Activated CD8-positive, alpha-beta T cell treated with anti-CD3 and anti-CD28 coated beads, Interleukin-2, amount 10 ng/mL, durations not matched to agents 7 days and 5 days (primary cell): Measurements from ENCODE around the gene SLC43A1. TPM values are rescaled to one million over a fixed set of nuclear protein-coding genes. Genes with fewer than 3 reads are reported as not detected.
"Not testable (repeated sequence)": the region's sequence is repeated elsewhere in the genome, so short reads cannot be mapped to it uniquely, and the experiment has no call there.

Source experiments
- ATAC-seq: fragments of 150-1000 bp; cut with Tn5 transposase; one replicate; pipeline ENCODE4 v1.10.0; 2021; ENCODE audit warnings: moderate library complexity
- CTCF ChIA-PET: fragments of 350-600 bp; sonication (Branson Sonifier 250); formaldehyde crosslinking; loops from one replicate; lab custom pipeline; 2021; ENCODE audit warnings: antibody characterized with exemption; lab: Charles Lee
- POLR2A ChIA-PET: fragments of 350-600 bp; sonication (Branson Sonifier 250); formaldehyde crosslinking; loops from one replicate; lab custom pipeline; 2021; ENCODE audit warnings: antibody characterized with exemption; lab: Charles Lee
- DNase-seq: peaks from one replicate; pipeline ENCODE4 v3.0.0-alpha.2; 2020
- H3K27ac Mint-ChIP-seq: one replicate; pipeline ENCODE4 v1.8.0; 2021; ENCODE audit warnings: mild to moderate bottlenecking, mixed read lengths
- H3K27me3 Mint-ChIP-seq: one replicate; pipeline ENCODE4 v1.8.0; 2021; ENCODE audit warnings: low read depth, mixed read lengths
- H3K36me3 Mint-ChIP-seq: one replicate; pipeline ENCODE4 v1.8.0; 2021; ENCODE audit warnings: low read depth, mixed read lengths
- H3K4me1 Mint-ChIP-seq: one replicate; pipeline ENCODE4 v1.8.0; 2021; ENCODE audit warnings: low read depth, mixed read lengths
- H3K4me3 Mint-ChIP-seq: one replicate; pipeline ENCODE4 v1.8.0; 2021; ENCODE audit warnings: mild to moderate bottlenecking, mixed read lengths
- H3K9me3 Mint-ChIP-seq: one replicate; pipeline ENCODE4 v1.8.0; 2022; ENCODE audit warnings: mixed read lengths; ENCODE audit not compliant: insufficient read depth
- total RNA-seq, 2 experiments: library from RNA; stranded (reverse); gene quantifications; one replicate each; pipeline ENCODE4 v1.2.3, GENCODE V29; 2021

SLC43A1 gene
- total RNA-seq, 2 experiments from 2014 or later, result 26.4 to 28.4 TPM

- ATAC-seq (peak; percentile 20), DNase-seq (peak; percentile 60)
- POLR2A ChIA-PET, result interaction anchor here (1.4 kb wide), 1 partner anchor 18 kb away, joined by 3 read pairs; no protein-coding TSS in a partner anchor
- CTCF ChIA-PET, result interaction anchor here (0.7 to 9.8 kb wide), 50 partner anchors 9 to 342 kb away, joined by 3 to 239 read pairs (median 6); partner anchors contain the start of genes SLC43A1, SLC43A3, SSRP1 and TIMM10
- Mint-ChIP-seq H3K27ac (no peak overlapping the region), H3K4me1 (peaks cover 39% of the 10 kb centered on the region), H3K4me3 (peak overlapping the region; percentile 60), H3K36me3 (no peaks in the 10 kb centered on the region), H3K27me3 (peaks cover 39% of the 10 kb centered on the region), H3K9me3 (no peaks in the 10 kb centered on the region)
Observed at GRCh38 chr11:57458410-57459163, 56.9 kb downstream of the SLC43A1 start.

GRCh38 chr11:57458060-57458409, 57.5 kb downstream of the SLC43A1 start:
- H3K9me3 Mint-ChIP-seq, result no peaks in the 10 kb centered on the region
- H3K36me3 Mint-ChIP-seq, result no peaks in the 10 kb centered on the region
- ATAC-seq (no peak), DNase-seq (no peak)
- peak overlapping the region; percentile 18 for H3K4me3 Mint-ChIP-seq
- peaks cover 37% of the 10 kb centered on the region for H3K4me1 Mint-ChIP-seq
- H3K27ac Mint-ChIP-seq, result no peak overlapping the region
- CTCF ChIA-PET, result interaction anchor here (0.6 to 9.8 kb wide), 54 partner anchors 8 to 343 kb away, joined by 3 to 239 read pairs (median 6); partner anchors contain the start of genes SLC43A1, SLC43A3, SSRP1 and TIMM10
- H3K27me3 Mint-ChIP-seq, result peaks cover 39% of the 10 kb centered on the region
- POLR2A ChIA-PET, result interaction anchor here (1.0 to 1.4 kb wide), 3 partner anchors 15 to 71 kb away, joined by 3 read pairs; no protein-coding TSS in a partner anchor

GRCh38 chr11:57457643-57458023, 57.9 kb downstream of the SLC43A1 start:
- Mint-ChIP-seq H3K4me1 (peaks cover 33% of the 10 kb centered on the region), H3K36me3 (no peaks in the 10 kb centered on the region), H3K27ac (no peak overlapping the region), H3K27me3 (peaks cover 35% of the 10 kb centered on the region), H3K9me3 (no peaks in the 10 kb centered on the region), H3K4me3 (peak overlapping the region; percentile 22)
- POLR2A ChIA-PET, result interaction anchor here (1.0 to 1.4 kb wide), 3 partner anchors 15 to 72 kb away, joined by 3 read pairs; no protein-coding TSS in a partner anchor
- DNase-seq (no peak), ATAC-seq (peak; percentile 12)
- CTCF ChIA-PET, result interaction anchor here (0.6 to 9.8 kb wide), 56 partner anchors 8 to 343 kb away, joined by 3 to 239 read pairs (median 6); partner anchors contain the start of genes SLC43A1, SLC43A3, SSRP1 and TIMM10

GRCh38 chr11:57456960-57457642, 58.4 kb downstream of the SLC43A1 start:
- peak; percentile 80 for DNase-seq
- ATAC-seq, result peak; percentile 59
- ChIA-PET CTCF (interaction anchor here (0.6 to 9.8 kb wide), 59 partner anchors 8 to 344 kb away, joined by 3 to 239 read pairs (median 6); partner anchors contain the start of genes SLC43A1, SLC43A3, SSRP1 and TIMM10), POLR2A (interaction anchor here (1.0 to 1.4 kb wide), 3 partner anchors 16 to 72 kb away, joined by 3 read pairs; no protein-coding TSS in a partner anchor)
- Mint-ChIP-seq H3K27me3 (peaks cover 31% of the 10 kb centered on the region), H3K4me3 (peak overlapping the region; percentile 22), H3K9me3 (no peaks in the 10 kb centered on the region), H3K27ac (no peak overlapping the region), H3K36me3 (no peaks in the 10 kb centered on the region), H3K4me1 (peaks cover 30% of the 10 kb centered on the region)

GRCh38 chr11:57453543-57454177, 61.8 kb downstream of the SLC43A1 start:
- H3K9me3 Mint-ChIP-seq, result no peaks in the 10 kb centered on the region
- ChIA-PET CTCF (interaction anchor here (1.2 to 5.9 kb wide), 4 partner anchors 30 to 191 kb away, joined by 3 to 148 read pairs (median 4); partner anchors contain the start of gene TIMM10), POLR2A (no interaction called here)
- ATAC-seq (no peak), DNase-seq (no peak)
- no peaks in the 10 kb centered on the region for H3K36me3 Mint-ChIP-seq
- H3K27ac Mint-ChIP-seq, result no peak overlapping the region
- peaks cover 12% of the 10 kb centered on the region for H3K4me1 Mint-ChIP-seq
- peaks cover 17% of the 10 kb centered on the region for H3K27me3 Mint-ChIP-seq
- H3K4me3 Mint-ChIP-seq, result no peak overlapping the region

GRCh38 chr11:57446055-57446454, 69.4 kb downstream of the SLC43A1 start:
- ATAC-seq, result no peak
- Mint-ChIP-seq H3K27me3 (peaks cover 12% of the 10 kb centered on the region), H3K36me3 (no peaks in the 10 kb centered on the region), H3K4me3 (no peak overlapping the region), H3K9me3 (no peaks in the 10 kb centered on the region), H3K4me1 (no peaks in the 10 kb centered on the region), H3K27ac (no peak overlapping the region)
- DNase-seq, result no peak
- CTCF ChIA-PET, result interaction anchor here (0.6 to 2.0 kb wide), 2 partner anchors 12 to 20 kb away, joined by 3 to 6 read pairs; no protein-coding TSS in a partner anchor
- POLR2A ChIA-PET, result no interaction called here

GRCh38 chr11:57445122-57445394, 70.4 kb downstream of the SLC43A1 start:
- not testable (repeated sequence) for H3K4me1 Mint-ChIP-seq, H3K27ac Mint-ChIP-seq, DNase-seq

GRCh38 chr11:57444362-57445121, 71.0 kb downstream of the SLC43A1 start:
- Mint-ChIP-seq H3K4me1 (no peaks in the 10 kb centered on the region), H3K4me3 (no peak overlapping the region), H3K9me3 (no peaks in the 10 kb centered on the region), H3K36me3 (no peaks in the 10 kb centered on the region), H3K27me3 (peaks cover 9% of the 10 kb centered on the region), H3K27ac (no peak overlapping the region)
- CTCF ChIA-PET, result interaction anchor here (1.6 to 3.8 kb wide), 2 partner anchors 13 to 15 kb away, joined by 3 to 24 read pairs; partner anchors contain the start of gene RTN4RL2
- DNase-seq (no peak), ATAC-seq (no peak)
- POLR2A ChIA-PET, result no interaction called here

More at GRCh38 chr11:57445122-57445394, 70.4 kb downstream of the SLC43A1 start:
- H3K27me3 Mint-ChIP-seq, H3K9me3 Mint-ChIP-seq, H3K36me3 Mint-ChIP-seq, H3K4me3 Mint-ChIP-seq, ATAC-seq, POLR2A ChIA-PET: not testable (repeated sequence)
- CTCF ChIA-PET, result interaction anchor here (3.8 kb wide), 1 partner anchor 13 kb away, joined by 24 read pairs; no protein-coding TSS in a partner anchor

- POLR2A ChIA-PET, result no interaction called here
- H3K36me3 Mint-ChIP-seq, result no peaks in the 10 kb centered on the region
- H3K9me3 Mint-ChIP-seq, result no peaks in the 10 kb centered on the region
- CTCF ChIA-PET, result interaction anchor here (0.9 to 1.3 kb wide), 3 partner anchors 16 to 18 kb away, joined by 3 to 6 read pairs (median 4); no protein-coding TSS in a partner anchor
- H3K27ac Mint-ChIP-seq, result no peak overlapping the region
- H3K4me1 Mint-ChIP-seq, result no peaks in the 10 kb centered on the region
- ATAC-seq (no peak), DNase-seq (no peak)
- no peak overlapping the region for H3K4me3 Mint-ChIP-seq
- peaks cover 6% of the 10 kb centered on the region for H3K27me3 Mint-ChIP-seq
Observed at GRCh38 chr11:57440744-57441414, 74.6 kb downstream of the SLC43A1 start.

GRCh38 chr11:57439786-57440185, 75.7 kb downstream of the SLC43A1 start:
- no peaks in the 10 kb centered on the region for H3K9me3 Mint-ChIP-seq
- H3K36me3 Mint-ChIP-seq, result no peaks in the 10 kb centered on the region
- no peaks in the 10 kb centered on the region for H3K4me1 Mint-ChIP-seq
- DNase-seq (no peak), ATAC-seq (no peak)
- ChIA-PET POLR2A (no interaction called here), CTCF (interaction anchor here (1.3 kb wide), 2 partner anchors 18 to 19 kb away, joined by 4 to 6 read pairs; no protein-coding TSS in a partner anchor)
- H3K27ac Mint-ChIP-seq, result no peak overlapping the region
- H3K4me3 Mint-ChIP-seq, result no peak overlapping the region
- H3K27me3 Mint-ChIP-seq, result peaks cover 8% of the 10 kb centered on the region
